Esophagus squamous epithelium (tissue), 5 donors: Measurements from ENCODE around the gene ZNF275. TPM values are rescaled to one million over a fixed set of nuclear protein-coding genes. Genes with fewer than 3 reads are reported as not detected.
"Not testable (repeated sequence)": the region's sequence is repeated elsewhere in the genome, so short reads cannot be mapped to it uniquely, and the experiment has no call there.

Source experiments
- DNase-seq: peaks from one replicate; lab custom pipeline; 2025; lab: John Stamatoyannopoulos, UW
- H3K27ac ChIP-seq, 4 donors: fragments of 200-600 bp; sonication (generic); one replicate each; pipeline ENCODE4 v1.5.1; 2016 to 2019; ENCODE audit warnings: mild to moderate bottlenecking in 1 of 4
- H3K27me3 ChIP-seq, 4 donors: fragments of 200-600 bp; sonication (generic); 1 replicate in 3 of 4; 2 replicates in 1 of 4; pipeline versions ENCODE4 v1.5.1 to v1.6.0; 2017 to 2021; ENCODE audit warnings: antibody characterized with exemption in 1 of 4
- H3K36me3 ChIP-seq, 3 donors: fragments of 200-600 bp; sonication (generic); one replicate each; pipeline ENCODE4 v1.5.1; 2016 to 2019
- H3K4me1 ChIP-seq, 3 donors: fragments of 200-600 bp; sonication (generic); one replicate each; pipeline ENCODE4 v1.5.1; 2017 to 2019
- H3K4me3 ChIP-seq, 4 donors: fragments of 200-600 bp; sonication (generic); 1 replicate in 3 of 4; 2 replicates in 1 of 4; pipeline ENCODE4 v1.5.1; 2016 to 2019; ENCODE audit warnings: mild to moderate bottlenecking in 2 of 4, moderate library complexity in 1 of 4
- H3K9me3 ChIP-seq, 3 donors: fragments of 200-600 bp; sonication (generic); one replicate each; pipeline ENCODE4 v1.5.1; 2016 to 2019
- POLR2A ChIP-seq, 4 donors: fragments of 450-650 bp; IDR thresholded peaks; one replicate each; pipeline ENCODE4 v1.6.1; 2017; ENCODE audit warnings: antibody characterized with exemption in 4 of 4, mild to moderate bottlenecking in 4 of 4, moderate library complexity in 3 of 4
- WGBS, 2 donors: methylation state at CpG; one replicate each; pipeline ENCODE4 v1.1.5; 2018; 5-methylcytosine and 5-hydroxymethylcytosine counted together
- intact Hi-C: fragments of 100-400 bp; cut with DNase I; formaldehyde crosslinking; loops from one replicate; pipeline ENCODE4 v1.15.0; 2022
- total RNA-seq, 4 donors: library from RNA; depleted of rRNA; stranded (reverse); fragments of >200 nt; gene quantifications; one replicate each; pipeline ENCODE4 v1.1.0, GENCODE V29; 2016
- TF ChIP-seq, protein P1 (sequence below), 6 experiments: fragments of 450-650 bp in 4 of 6; fragments of 200-600 bp in 2 of 6; sonication (generic) in 2 of 6; IDR thresholded peaks; one replicate each; pipeline ENCODE4 v1.5.1; 2016 to 2019; ENCODE audit warnings: antibody characterized with exemption in 6 of 6, mild to moderate bottlenecking in 4 of 6, moderate library complexity in 4 of 6
- donor health status: DM: yes; HTN: yes; CAD: no.

Gene ZNF275, protein sequence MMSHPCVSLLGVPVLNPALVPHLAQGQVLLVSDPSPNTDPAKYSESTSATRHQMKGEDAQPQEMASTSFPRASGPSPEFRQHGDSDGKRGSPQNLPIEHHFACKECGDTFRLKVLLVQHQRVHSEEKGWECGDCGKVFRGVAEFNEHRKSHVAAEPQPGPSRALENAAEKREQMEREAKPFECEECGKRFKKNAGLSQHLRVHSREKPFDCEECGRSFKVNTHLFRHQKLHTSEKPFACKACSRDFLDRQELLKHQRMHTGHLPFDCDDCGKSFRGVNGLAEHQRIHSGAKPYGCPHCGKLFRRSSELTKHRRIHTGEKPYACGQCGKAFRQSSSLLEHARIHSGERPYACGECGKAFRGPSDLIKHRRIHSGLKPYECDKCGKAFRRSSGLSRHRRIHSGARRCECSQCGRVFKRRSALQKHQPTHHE
- 1 to 10 TPM; 1.5 to 6.5 (median 2.9) TPM for total RNA-seq

DNA sequence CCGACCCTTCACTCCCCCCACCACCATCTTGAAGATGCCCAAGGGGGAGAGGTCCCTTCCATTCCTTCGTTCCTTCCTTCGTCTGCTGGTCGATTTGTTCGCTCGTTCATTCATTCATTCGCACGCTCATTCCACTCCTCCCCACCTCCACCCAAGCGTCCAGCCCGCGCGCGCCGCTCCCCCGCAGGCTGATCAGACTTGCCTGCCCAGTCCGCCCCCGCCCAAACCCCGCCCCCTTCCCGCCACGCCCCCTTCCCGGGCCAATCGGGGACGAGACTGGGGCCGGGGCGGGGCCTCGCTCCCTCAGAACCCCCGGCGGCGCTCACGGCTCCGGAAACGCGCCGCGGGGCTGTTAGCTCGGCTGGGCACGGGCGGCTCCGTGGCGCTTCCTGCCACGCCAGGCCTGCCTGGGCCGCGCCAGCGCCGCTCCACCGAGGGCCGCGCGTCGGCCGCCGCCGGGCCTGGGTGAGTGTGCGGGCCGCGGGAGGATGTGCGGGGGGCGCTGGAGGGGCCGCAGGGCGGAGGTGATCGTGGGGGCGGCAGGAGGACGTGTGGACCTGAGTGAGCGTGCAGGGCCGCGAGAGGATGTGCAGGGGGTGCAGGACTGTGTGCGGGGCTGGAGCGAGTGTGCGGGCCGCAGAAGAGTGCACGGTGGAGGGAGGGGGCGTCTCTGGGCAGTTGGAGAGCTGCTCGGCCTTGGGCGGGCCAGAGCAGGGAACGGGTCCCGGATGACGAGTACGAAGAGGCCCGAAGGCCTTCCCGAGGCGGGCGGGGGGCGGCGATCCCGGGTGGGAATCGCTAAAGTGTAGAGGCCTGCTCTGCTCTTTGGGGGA, at the start of gene ZNF275:
Gene ZNF275, plus strand, starts transcription at position 333 of the 833 bp plus-strand sequence. CDS start 2,527 bp downstream, outside the sequence.
- peak within 1 kb of the TSS; percentile 38 to 74 (median 64) for H3K27ac ChIP-seq
- no peaks in the 10 kb centered on the region for H3K9me3 ChIP-seq
- H3K27me3 ChIP-seq: peaks cover 0 to under 1% (median 0%) of the 10 kb centered on the region in 4 donors
- peak in 2 of 4 donors; percentile 28 to 45 for TF ChIP-seq POLR2A (IDR thresholded peaks at IDR 0.05)
- TF ChIP-seq, protein P1, sequence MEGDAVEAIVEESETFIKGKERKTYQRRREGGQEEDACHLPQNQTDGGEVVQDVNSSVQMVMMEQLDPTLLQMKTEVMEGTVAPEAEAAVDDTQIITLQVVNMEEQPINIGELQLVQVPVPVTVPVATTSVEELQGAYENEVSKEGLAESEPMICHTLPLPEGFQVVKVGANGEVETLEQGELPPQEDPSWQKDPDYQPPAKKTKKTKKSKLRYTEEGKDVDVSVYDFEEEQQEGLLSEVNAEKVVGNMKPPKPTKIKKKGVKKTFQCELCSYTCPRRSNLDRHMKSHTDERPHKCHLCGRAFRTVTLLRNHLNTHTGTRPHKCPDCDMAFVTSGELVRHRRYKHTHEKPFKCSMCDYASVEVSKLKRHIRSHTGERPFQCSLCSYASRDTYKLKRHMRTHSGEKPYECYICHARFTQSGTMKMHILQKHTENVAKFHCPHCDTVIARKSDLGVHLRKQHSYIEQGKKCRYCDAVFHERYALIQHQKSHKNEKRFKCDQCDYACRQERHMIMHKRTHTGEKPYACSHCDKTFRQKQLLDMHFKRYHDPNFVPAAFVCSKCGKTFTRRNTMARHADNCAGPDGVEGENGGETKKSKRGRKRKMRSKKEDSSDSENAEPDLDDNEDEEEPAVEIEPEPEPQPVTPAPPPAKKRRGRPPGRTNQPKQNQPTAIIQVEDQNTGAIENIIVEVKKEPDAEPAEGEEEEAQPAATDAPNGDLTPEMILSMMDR (IDR thresholded peaks at IDR 0.05): no peak
- no peak for DNase-seq
- 0 to 39% methylated on average over 14 to 25 of the region's 86 CpGs for WGBS, 2 donors
- peak within 1 kb of the TSS; percentile 53 to 77 (median 61) for H3K4me3 ChIP-seq
- intact Hi-C loops: no loop called here
- H3K36me3 ChIP-seq: peaks cover 0 to 11% (median 0%) of the 10 kb centered on the region in 3 donors
- peaks cover 0 to 23% (median 0%) of the 10 kb centered on the region in 3 donors for H3K4me1 ChIP-seq

DNA sequence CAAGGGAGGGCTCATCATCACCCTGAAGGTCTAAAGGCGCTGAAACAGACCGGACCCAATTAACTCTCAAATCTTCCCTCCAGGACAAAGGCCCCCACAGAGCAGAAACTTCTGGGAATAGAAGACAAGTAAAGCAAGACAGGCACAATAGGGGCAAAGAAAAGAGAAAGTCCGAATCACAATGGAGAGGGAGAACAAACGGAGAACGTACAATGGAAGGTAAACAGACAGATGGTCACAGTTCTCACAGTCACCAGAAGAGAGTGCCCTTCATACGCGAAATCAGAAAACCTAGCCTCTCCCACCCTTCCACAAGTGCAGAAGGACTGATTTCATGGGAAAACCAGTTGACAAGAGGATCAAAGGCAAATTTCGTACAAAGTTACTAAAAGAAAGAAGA, 48.3 kb upstream of the ZNF275 start:
- H3K36me3 ChIP-seq, H3K4me3 ChIP-seq, H3K9me3 ChIP-seq, intact Hi-C loops, DNase-seq, H3K27me3 ChIP-seq, H3K27ac ChIP-seq, H3K4me1 ChIP-seq: not testable (repeated sequence)
- WGBS, 2 donors: no CpG with 5 or more reads among the region's 8 CpGs

DNA sequence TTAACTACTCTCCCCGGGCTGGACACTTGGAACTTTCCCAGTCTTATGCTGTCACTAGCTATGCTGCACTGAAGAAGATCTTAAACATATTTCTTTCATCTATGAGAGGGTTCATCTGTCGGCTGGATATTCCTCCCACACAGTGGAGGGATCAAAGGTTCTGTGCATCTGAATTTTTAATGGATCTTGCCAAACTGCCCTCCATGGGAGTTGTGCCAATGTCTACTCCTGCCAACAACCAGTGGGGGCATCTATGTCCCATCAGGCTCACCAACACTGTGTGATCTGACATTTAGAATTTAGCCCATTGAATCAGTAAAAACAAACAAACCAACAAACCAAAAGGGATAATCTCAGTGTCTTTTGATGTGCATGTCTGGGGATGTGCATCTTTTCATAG, 45.1 kb upstream of the ZNF275 start:
- intact Hi-C loops, H3K27me3 ChIP-seq, DNase-seq, H3K36me3 ChIP-seq, H3K27ac ChIP-seq, H3K9me3 ChIP-seq, H3K4me3 ChIP-seq, H3K4me1 ChIP-seq: not testable (repeated sequence)
- no CpG with 5 or more reads among the region's 2 CpGs for WGBS, 2 donors

DNA sequence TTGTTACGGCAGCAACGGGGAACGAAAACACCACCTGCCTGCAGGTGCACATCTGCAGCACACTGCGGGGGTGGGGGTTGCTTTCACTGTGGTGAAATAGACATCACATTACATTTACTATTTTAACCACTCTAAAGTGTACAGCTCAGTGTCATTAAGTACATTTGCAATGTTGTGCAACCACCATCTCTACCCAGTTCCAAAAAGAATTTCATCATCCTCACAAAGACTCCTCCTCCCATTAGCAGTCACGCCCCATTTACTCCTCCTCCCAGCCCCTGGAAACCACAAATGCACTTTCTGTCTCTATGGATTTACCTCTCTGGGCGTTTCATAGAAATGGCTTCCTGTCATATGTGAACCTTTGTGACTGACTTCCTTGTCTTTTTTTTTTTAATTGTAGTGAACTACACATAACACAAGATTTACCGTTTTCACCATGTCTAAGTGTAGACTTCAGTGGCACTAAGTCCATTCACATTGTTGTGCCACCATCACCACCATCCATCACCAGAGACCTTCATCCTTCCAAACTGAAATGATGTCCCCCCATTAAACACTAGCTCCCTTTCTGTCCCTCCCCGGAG, 40.4 kb upstream of the ZNF275 start:
- H3K36me3 ChIP-seq, H3K9me3 ChIP-seq, intact Hi-C loops, DNase-seq, H3K4me3 ChIP-seq, H3K27me3 ChIP-seq, H3K27ac ChIP-seq, H3K4me1 ChIP-seq: not testable (repeated sequence)
- 32 to 49% methylated on average over 3 of the region's 8 CpGs for WGBS, 2 donors

DNA sequence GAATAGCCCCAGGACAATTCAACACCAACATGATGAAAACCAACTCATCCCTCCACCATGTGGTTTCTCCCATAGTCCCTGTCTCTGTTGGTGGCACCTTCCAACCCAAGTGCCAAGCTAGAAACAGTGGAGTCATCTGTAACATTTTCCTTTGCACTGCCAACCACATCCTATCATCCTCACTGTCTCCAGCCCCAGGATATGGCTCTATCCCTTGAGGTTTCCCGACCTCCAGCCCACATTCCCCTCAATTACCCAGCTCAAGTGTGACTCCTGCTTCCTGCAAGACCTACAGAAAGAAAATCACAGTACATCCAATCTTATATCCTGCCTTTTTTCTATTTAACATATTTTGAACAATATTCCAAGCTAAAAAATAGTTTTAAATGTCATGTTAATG, 36.6 kb upstream of the ZNF275 start:
- no peak overlapping the region for H3K27ac ChIP-seq
- no peaks in the 10 kb centered on the region for H3K9me3 ChIP-seq
- H3K4me1 ChIP-seq: no peaks in the 10 kb centered on the region
- no peak for TF ChIP-seq POLR2A (IDR thresholded peaks at IDR 0.05)
- TF ChIP-seq, protein P1 (IDR thresholded peaks at IDR 0.05): no peak
- intact Hi-C loops: no loop called here
- H3K27me3 ChIP-seq: no peaks in the 10 kb centered on the region
- 25 to 82% methylated on average over 1 of the region's 1 CpG for WGBS, 2 donors
- no peak for DNase-seq
- H3K4me3 ChIP-seq: no peak overlapping the region
- H3K36me3 ChIP-seq: no peaks in the 10 kb centered on the region

DNA sequence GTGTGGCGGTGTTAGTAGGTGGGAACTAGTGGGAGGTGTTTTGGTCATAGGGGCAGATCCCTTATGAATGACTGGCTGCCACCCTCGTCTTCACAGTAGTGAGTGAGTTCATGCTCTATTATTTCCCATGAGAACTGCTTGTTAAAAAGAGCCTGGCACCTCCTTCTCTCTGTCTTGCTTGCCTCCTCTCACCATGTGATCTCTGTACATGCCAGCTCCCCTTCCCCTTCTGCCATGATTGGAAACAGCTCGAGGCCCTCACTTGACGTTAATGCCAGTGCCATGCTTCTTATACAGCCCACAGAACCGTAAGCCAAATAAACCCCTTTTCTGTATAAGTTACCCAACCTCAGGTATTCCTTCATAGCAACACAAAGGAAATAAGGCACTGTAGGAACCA, 34.1 kb upstream of the ZNF275 start:
- no peak for TF ChIP-seq POLR2A (IDR thresholded peaks at IDR 0.05)
- TF ChIP-seq, protein P1 (IDR thresholded peaks at IDR 0.05): no peak
- H3K27me3 ChIP-seq: no peaks in the 10 kb centered on the region
- H3K4me3 ChIP-seq: no peak overlapping the region
- H3K36me3 ChIP-seq: no peaks in the 10 kb centered on the region
- intact Hi-C loops: no loop called here
- H3K27ac ChIP-seq: no peak overlapping the region
- no peaks in the 10 kb centered on the region for H3K9me3 ChIP-seq
- 44 to 59% methylated on average over 4 to 5 of the region's 5 CpGs for WGBS, 2 donors
- H3K4me1 ChIP-seq: no peaks in the 10 kb centered on the region
- DNase-seq: no peak
